GM18868 (cell line): Measurements from ENCODE around the gene CCDC9B.
A peak's percentile ranks its signal among the peaks of the same experiment; 100 is the strongest.

Experiments
- ATAC-seq: cut with Tn5 transposase; IDR thresholded peaks from one replicate; pipeline ENCODE4 v1.9.1; 2021; ENCODE audit warnings: mild to moderate bottlenecking, moderate library complexity; ENCODE audit not compliant: unreplicated experiment

The CCDC9B gene

GRCh38 chr15:40331026-40331425 lies 9.7 kb downstream of the CCDC9B start:
- no peak for ATAC-seq

GRCh38 chr15:40330368-40330836 lies 10.3 kb downstream of the CCDC9B start:
- ATAC-seq: no peak

- no peak for ATAC-seq
Measured at GRCh38 chr15:40329804-40330203, 10.9 kb downstream of the CCDC9B start.

DNA sequence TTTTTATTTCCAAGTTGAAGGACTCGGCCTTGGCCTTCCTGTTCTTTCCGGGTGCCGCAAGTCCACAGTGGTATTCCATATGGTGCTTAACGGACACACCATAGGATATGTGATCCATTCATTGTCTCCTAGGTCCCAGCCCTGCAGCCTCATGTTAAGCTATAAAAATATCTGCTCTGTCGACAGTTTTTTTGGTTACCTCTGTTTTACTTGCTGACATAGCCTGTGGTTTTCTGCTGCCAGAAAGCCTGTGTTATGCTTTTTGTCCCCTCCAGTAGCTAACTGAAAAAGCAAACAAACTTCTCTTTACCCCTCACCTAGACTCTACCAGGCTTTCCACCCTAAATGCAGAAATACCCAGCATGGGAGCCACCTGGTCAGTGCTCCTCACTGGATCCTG lies 12.0 kb downstream of the CCDC9B start:
- ATAC-seq: no peak

GRCh38 chr15:40328176-40328575 lies 12.6 kb downstream of the CCDC9B start:
- ATAC-seq: no peak

DNA sequence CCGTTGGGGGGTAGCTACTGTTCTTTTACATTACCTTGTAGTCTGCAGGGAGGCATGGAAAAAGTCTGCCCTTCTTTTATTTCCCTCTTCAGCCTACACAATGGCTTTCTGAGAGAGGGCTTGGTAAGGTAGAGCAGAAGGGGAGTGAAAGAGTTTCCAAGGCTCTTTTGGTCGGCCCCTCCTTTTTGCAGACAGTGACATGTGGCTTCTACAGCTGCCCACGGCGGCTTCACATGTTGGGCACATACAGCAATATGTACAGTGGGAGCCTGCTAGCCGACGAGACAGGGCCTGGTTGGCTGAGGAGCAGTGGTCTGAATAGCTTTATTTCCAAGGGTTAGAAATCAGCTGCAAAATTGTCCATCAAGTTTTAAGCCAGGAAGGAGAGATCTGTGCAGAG lies 13.3 kb downstream of the CCDC9B start:
- ATAC-seq: no peak

GRCh38 chr15:40325700-40326099 lies 15.0 kb downstream of the CCDC9B start:
- ATAC-seq: no peak

DNA sequence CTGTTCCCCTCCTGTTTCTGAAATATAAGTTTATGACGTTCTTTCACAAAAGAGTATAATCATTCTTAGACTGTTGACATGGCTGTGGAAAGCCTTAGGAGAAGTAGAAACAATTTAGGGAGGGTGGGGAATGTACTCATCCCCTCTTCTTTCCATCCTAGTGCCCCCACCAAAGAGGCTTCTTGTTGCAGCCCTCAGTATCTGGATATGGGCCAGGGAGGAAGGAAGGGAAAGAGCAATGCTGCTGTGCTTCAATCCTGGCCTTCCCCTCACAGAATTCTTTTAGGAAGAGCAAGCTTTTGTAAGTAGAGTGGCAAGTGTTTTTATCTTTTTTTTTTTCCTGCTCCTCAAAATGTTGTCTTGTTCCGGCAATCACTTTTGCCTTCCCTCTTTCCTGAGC lies 15.6 kb downstream of the CCDC9B start:
- no peak for ATAC-seq

DNA sequence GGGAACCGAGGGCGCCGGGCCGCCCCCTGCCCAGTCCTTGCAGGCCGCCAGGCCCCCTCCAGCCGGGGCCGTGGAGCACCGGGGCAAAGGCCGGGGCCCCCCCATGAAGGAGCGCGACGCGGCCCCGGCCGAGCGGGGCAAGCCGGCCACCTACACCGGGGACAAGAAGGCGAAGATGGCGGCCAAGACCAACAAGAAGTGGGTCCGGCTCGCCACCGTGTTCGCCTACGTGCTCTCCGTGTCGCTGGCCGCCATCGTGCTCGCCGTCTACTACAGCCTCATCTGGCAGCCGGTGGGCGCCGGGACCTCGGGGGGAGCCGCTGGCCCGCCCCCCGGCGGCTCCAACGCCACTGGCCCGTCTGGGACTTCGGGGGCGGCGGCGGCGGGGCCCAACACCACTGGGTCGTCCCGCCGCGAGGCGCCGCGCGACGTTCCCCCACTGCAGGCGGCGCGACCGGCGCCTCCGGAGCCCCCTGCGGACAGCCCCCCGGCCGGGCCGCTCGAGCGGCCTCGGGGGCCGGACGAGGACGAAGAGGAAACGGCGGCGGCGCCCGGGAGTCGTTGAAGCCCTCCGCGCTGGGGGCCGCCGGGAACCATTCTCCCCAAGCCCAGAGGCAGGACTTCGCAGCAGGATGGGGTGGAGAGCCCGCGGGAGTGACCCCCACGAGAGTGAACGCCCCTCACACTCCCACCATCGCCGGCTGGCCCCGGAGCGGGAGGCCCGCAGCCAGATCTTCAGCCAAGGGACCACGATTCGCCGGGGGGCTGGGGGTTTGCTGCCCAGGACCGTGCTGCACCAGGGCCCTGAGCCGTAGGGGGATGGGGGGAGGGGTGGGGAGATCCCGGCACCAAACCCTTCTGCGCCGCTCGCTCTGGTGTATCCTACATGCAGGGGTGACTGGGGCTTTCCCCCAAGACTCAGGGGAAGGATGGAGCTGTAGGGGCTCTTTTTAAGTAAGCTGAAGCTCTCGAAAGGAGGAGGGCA lies 16.5 kb downstream of the CCDC9B start:
- peak; percentile 2 for ATAC-seq

DNA sequence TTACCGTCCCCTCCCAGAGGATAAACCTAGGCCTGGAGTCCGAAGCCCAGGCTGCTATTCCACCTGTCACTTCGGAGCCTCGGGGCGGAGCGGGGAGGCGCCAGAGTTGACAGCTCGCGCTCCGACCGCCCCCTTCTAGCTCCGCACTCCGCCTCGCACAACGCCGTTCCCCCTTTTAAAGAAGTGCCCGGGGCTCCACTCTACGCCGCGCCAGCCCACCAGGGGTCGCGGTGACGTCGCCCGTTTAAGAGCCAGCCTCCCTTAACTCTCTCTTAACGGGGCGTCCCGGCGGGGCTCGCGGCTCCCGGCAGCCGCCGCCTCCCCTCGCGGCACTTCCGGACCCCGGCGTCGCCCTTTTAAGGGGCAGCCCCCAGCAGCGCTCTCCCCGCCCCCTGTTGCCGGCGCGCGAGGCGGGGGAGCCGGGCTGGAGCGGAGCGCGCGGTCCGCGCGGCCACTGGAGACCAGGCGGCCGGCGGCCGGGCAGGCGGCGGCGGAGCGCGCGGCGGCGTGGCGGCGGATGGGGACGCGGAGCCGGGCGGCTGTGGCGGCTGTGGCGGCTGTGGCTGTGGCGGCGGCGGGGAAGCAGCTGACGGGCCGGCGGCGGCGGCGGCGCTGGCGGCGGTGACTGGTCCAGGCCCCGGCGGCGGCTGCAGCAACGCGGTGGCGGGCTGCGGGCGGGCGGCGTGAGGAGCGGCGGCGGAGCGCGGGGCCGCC lies 17.3 kb downstream of the CCDC9B start, which contains the start of gene INAFM2:
TSS of gene INAFM2 (plus strand) at position 454 of the 714 bp plus-strand sequence. CDS start 364 bp downstream, outside the sequence.
- peak; percentile 92 for ATAC-seq

- ATAC-seq: no peak
Measured at GRCh38 chr15:40322531-40323238, 18.1 kb downstream of the CCDC9B start.

DNA sequence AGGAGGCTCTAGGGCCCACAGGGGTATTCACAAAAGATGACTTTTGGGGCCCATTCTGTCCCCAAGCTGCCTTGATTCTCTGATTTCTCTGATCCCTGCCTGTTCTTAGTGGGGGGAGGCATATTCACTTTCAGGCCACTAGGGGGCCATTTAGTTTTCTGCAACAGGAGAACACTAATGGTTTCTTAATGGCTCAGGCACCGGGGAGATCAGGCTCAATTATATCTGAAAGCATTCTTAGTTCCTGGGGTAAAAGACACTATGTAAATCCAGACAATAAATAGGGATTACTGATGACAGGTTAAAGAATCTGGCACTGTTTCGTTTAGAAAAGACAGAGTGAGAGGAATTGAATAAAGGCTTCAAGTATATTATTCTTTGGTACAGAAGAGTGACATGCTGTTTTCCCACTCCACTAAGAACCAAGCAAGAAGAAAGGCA lies 19.8 kb downstream of the CCDC9B start:
- no peak for ATAC-seq

GRCh38 chr15:40320409-40320808 lies 20.3 kb downstream of the CCDC9B start:
- ATAC-seq: no peak

GRCh38 chr15:40317580-40317979 lies 23.2 kb downstream of the CCDC9B start:
- no peak for ATAC-seq

- ATAC-seq: no peak
Measured at GRCh38 chr15:40316931-40317330, 23.8 kb downstream of the CCDC9B start.

- no peak for ATAC-seq
Measured at GRCh38 chr15:40314723-40315276, 25.9 kb downstream of the CCDC9B start.

GRCh38 chr15:40313531-40314398 lies 27.0 kb downstream of the CCDC9B start:
- no peak for ATAC-seq

DNA sequence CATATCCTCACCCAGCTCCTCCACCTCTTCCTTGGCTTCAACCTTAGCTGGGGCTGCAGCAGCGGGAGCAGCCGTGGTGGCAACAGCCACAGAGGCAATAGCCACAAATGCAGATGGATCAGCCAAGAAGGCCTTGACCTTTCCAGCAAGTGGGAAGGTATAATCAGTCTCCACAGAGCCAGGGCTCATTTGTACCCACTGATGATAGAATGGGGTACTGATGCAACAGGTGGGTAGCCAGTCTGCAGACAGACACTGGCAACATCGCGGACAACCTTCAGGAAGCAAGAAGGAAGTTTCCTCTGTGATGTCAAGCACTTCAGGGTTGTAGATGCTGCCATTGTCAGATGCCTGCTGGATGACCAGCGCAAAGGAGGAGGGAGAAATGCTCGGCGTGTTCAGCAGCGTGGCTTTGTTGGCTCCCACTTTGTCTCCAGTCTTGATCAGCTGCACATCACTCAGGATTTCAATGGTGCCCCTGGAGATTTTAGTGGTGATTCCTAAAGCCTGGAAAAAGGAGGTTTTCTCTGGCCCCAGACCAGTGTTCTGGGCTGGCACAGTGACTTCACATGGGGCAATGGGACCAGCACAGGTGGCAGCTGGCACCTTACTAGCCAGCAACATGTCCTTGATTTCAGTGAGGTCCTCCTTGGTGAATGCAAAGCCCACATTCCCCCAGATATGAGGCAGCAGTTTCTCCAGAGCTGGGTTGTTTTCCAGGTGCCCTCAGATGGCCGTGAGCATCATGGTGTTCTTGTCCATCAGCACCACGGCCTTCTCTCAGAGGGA lies 28.2 kb downstream of the CCDC9B start:
- ATAC-seq: no peak

DNA sequence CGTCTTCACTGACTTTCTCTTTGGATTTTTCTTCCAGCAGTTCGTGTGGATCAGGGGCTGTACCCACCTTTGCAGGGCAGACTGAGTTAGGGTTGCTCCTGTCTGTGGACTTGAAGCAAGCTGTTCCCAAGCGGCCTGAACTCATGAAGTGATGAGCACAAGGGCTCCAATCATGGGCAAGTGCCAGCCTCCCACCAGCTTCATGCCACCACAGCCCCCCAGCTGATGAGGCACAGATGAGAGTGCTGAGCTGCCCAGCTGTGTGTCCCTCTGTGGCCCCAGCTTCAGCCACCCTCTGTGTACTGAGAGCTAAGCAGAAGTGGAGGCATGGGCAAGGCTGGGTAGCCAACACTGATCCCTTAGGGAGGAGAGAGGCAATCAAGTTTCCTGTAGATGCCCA lies 29.7 kb downstream of the CCDC9B start:
- no peak for ATAC-seq
